8988T (cell line): ENCODE data around the gene EXOC4.

Experiments used
- DNase-seq: peaks from one replicate; pipeline ENCODE4 v3.0.0; 2011

EXOC4 gene

DNA sequence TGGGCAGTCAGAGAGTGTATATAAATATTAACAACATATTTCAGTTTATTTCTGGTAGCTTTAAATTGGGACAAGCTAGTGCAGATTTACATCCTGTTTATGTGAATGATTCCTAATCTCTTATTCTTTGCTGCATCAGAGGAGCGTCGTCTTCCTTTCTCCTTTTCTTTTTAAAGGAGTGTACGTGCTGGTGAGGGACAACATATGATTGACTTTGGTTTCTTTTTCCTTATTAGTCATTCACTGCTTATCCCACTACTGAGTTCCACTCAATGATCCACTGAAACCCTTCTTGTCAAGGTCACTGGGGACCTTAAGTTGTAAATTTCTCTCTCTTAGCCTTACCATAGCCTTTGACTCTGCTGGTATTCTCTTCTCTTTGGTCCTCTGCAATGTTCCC, 116.3 kb downstream of the EXOC4 start:
- DNase-seq, result no peak

DNA sequence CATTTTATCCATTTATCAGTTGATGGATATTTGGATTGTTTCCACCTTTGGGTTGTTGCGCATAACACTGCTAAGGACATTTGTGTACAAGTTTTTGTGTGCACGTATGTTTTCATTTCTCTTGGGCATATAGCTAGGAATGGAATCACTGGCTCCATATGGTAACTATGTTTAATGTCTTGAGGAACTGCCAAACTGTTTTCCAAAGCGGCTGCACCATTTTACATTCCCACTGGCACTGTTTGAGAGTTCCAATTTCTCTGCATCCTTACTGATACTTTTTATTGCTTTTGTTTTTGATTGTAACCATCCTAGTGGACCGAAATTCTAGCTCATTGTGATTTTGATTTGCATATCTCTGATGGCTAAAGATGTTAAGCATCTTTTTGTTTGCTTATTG, 118.7 kb downstream of the EXOC4 start:
- DNase-seq, result no peak

DNA sequence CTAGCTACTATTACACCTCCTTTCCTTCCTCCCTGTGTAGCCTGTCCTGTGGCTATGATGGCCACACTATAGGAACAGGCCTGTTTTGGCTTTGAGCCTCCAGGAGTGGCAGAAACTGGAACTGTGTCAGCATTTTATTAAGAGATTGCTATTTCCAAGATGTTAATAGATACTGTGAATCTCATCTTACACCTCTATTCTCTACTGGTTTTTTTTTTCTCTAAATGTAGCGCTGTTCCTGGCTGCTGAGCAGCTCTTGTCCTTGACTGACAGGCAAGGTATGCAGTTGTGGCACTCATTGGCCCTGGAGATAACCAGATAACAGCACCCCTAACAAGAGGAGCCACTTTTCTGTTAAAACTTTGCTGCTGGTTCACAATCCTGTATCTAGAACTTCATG, 119.5 kb downstream of the EXOC4 start:
- DNase-seq, result no peak

DNA sequence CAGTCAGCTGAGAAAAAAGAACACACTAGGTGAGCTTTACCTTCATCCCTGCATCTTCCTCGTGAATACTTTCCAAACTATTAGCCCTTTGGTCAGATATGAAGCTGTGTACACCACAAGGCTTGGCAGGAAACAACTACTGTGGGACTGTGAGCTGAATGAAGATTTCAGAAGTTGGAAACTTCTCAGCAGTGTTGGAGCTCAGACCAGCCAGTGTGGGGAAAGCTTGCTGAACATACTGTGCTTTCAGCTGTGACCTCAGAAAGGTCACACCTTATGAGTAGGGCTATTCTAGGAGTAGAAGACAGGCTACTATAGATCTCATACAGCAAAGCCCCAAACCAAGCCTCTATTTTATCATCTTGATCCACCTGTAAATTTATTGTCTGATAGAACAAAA, 123.6 kb downstream of the EXOC4 start:
- no peak for DNase-seq

GRCh38 chr7:133381965-133382364, 129.1 kb downstream of the EXOC4 start:
- no peak for DNase-seq

DNA sequence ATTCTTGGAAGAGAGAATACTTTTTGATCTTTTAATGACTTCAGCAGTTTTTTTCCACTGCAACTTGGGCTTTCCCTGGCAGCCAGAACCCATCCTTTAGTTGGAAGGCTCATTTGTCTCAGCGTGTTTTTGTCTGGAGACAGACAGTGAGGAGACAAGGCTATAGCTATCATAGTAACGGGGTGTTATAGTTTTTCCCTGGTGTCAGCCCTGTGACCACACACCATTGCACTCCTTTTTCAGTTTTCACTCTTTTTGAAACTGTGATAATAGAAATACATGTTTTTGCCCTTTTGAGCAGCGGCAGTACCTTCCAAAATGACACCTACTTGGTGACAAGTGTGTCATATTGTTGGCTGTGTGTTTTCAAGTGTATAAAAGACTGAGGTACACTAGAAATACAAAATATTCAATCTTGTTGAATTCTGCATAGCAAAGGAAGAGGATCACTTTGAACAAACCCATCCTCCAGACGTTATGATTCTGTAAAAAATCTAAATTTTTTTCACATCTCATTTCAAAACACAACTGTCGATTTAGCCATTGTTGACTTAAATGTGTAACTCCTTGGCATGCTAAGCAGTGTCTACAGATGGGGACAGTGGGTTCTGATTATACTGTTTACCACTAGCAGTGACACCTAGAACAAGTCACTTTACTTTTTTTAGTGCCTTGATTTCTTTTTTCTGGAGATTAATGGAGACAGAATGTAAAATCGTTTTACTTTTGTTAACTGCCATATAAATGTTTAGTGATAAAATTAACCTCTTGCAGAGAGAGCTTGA, 130.1 kb downstream of the EXOC4 start:
- no peak for DNase-seq

- no peak for DNase-seq
Measured at GRCh38 chr7:133386205-133386604, 133.3 kb downstream of the EXOC4 start.

- DNase-seq, result no peak
Measured at GRCh38 chr7:133389727-133390126, 136.8 kb downstream of the EXOC4 start.

DNA sequence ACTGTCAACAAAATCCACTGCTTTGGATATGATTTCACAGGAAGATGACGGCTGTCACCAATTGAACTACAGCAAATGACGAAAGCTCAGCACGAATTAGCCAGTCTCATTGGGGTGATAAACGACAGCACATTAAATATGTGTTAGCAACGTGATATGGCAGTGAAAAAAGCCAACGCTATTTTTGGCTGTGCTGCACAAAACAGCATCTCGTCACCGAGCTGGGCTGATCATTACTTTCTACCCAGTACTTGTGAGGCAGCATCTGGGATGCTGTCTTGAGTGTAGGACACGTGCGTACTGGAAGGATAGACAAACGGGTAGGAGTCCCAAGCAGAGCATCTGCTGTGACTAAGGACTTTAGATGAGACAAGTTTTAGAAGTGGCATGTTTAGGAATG, 138.3 kb downstream of the EXOC4 start:
- no peak for DNase-seq

DNA sequence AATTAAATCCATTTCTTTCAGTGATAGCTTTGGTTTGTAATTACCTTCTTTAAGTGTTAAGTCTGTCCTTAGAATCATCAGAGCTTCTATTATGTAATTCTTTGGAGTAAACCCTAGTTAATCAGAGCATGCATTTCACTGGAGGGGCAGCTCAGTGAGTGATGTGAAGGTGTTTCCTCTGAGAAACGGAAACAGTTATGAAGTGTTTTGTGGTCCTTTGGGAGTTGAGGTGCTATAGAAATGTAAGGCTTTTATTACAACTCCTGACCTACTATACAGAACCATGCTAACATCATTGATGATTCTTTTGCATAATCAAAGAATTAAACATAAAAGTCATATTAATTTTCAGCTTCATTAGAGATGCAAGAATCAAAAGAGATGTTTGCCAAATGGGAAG, 141.5 kb downstream of the EXOC4 start:
- DNase-seq, result no peak

DNA sequence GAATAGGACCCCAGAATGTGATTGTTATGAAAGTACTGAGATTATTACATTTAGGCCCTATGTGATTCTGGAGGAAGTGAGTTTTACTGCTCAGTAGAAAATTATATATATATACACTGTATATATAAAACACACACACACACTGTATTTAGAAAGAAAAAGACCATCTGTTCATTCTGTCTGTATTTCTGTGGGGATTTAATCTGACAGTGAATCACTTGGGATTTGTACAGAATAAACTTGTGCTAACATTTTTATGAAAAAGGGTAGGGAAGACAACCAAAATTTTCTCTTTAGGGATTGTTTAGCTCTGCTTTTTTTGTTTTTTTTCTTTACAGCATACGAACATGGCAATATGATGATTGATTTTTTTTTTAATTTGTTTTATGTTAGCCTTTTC, 142.7 kb downstream of the EXOC4 start:
- DNase-seq, result no peak

DNA sequence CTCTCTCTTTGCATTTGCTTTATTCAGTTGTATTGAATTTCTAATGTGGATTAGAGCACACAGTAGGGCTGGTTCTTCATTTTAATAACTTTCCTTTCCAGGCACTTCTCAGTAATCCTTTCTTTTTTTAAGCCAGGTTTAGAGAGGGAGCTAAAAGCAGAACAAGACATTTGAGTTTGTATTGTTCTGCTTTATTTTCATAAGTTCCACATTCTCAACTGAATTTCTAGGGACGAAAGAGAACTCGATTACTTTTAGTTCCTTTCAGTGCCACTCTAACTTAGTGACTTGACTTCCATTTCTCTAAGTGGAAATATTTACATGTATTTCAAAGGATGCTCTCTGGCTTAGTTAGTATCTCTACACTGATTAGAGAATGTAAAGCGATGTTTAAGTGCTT, 145.6 kb downstream of the EXOC4 start:
- DNase-seq, result no peak

DNA sequence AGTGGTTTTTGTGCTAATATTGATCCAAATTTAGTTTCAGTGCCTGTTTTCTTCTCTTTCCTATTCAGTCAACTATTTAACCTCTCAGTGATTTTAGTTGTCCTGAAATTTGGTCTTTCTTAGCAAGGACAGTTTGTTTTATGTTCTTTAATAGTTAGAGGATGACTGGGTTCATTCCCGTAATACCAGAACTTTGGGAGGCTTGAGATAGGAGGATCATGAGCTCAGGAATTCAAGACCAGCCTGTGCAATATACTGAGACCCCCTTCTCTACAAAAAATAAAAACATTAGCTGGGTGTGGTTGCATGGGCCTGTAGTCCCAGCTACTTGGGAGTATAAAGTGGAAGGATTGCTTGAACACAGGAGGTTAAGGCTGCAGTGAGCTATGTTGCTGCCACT, 148.3 kb downstream of the EXOC4 start:
- DNase-seq, result no peak

- DNase-seq, result no peak
Measured at GRCh38 chr7:133408212-133408611, 155.3 kb downstream of the EXOC4 start.

DNA sequence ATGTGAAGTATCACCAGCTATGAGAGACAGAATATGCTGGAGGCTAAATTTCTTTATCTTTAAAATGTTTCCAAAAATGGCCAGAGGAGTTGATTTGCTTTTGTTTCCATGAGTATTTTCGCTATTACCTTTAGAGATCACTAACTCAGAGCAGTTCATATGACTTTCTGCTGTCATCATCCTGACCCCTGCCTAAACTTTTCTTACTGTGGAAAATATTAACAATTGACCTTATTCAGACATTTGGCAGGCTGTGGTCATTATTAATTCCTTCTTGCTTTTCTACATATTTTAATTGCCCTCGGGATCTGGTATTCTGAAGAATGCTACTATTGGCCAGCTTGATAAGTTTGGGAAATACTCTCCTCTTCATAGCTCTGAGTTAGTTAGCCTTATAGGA, 156.5 kb downstream of the EXOC4 start:
- DNase-seq, result no peak

DNA sequence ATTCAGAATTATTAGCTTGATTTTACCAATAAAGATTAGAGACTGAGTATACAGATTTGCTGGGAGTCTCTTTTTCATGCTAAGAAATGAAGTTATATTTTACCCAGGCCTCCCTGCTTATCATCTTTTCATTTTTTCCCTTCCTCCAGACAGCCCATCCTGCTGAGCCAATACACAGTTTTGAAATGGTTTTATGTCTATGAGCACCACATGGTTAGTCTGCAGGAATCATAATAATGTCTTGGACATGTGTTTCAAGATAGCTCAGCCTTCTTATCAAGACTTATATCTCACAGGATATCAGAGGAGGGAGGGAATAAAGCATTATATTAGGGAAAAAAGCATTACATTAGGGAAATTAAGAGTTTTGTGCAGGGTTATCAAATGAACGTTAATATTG, 157.1 kb downstream of the EXOC4 start:
- DNase-seq, result no peak

GRCh38 chr7:133411395-133411794, 158.5 kb downstream of the EXOC4 start:
- no peak for DNase-seq

DNA sequence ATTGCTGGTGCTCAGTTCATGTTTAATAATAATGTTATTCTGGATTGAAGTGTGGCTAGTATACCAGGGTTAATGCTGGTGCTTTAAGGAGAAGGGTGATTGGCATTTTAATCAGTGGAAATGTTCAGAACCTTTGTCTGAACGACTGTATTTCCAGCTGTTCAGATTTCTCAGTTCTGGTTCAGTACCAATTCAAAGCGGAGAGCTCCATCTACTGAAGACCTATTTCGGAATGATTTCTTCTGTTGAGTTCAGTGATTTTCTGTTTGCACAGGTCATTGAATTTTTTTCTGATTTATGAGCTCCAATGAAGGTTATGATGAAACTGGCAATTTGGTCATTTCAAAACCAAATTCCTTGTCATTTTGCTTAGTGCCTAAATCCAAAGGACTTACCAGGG, 160.1 kb downstream of the EXOC4 start:
- no peak for DNase-seq

DNA sequence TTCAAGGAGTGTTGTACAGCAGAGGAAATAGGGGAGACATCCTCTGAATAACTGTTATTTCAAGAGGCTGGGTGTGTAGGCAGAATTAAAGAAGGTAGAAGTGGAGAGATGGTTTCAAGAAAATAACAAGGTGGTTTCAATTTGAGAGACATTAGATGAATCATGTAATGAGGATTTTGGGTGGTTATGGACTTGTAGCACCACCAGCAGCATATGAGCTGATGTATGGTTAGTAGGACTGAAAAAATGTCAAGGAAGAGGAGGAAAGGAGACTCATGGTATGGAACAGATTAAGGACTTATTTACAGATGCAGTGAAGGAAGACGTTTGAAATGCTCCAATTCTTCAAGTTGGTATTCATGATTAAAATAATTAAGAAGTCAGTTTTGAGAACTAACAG, 166.2 kb downstream of the EXOC4 start:
- DNase-seq, result no peak

- no peak for DNase-seq
Measured at GRCh38 chr7:133423618-133424017, 170.7 kb downstream of the EXOC4 start.

DNA sequence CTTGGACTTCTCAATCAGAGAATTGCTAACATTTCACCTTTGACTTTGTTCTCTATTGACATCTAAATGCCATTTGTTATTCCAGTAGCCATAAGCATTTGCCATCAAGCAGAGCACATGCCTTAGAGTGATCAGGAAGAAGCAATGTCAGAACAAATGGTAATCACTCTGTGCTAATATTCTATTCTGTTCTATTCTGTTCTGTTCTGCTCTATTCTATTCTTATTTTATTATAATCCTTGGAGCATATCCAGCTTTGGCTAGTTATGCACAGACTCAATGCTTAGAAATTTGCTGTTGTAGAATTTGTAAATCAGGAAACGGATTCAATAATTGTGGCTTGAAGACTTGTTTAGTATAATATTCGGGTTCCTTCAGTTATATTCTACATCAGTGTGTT, 175.4 kb downstream of the EXOC4 start:
- no peak for DNase-seq

DNA sequence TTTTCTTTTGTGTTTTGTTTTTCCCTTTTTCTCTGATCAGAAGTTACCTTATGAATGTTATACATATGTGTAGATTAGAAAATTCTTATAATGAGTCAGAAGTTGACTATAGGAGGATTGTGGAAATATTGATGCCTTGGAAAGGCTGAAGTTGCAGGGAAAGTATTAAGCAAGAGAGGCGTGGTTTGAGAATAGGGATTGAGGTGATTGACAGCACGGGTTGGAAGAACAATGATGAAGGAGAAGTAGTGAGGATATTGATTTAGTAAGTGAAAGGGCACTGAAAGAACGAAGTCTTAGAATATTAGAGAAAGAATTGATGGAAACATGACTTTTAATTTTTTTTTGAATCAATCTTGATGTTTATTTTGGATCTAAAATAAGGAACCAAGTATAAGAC, 176.0 kb downstream of the EXOC4 start:
- DNase-seq, result no peak

DNA sequence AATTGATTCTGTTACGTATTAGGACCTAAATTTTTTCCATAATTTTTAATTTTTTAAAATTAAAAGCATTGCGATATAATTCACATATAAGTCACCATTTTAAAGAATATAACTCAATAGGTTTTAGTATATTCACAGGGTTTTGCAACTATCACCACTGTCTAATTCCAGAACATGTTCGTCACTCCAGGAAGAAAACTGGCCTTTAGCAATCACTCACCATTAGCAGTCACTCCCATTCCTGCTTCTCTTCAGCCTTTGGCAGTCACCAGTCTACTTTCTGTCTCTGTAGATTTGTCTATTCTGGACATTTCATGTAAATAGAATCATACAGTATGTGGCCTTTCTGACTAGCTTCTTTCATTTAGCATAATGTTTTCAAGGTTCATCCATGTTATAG, 176.5 kb downstream of the EXOC4 start:
- DNase-seq, result no peak

GRCh38 chr7:133431134-133431724, 178.4 kb downstream of the EXOC4 start:
- no peak for DNase-seq

- no peak for DNase-seq
Measured at GRCh38 chr7:133433165-133433812, 180.4 kb downstream of the EXOC4 start.
